ENCODE results near the gene KCNJ9.
A peak's percentile ranks its signal among the peaks of the same experiment; 100 is the strongest.

Gene KCNJ9

GRCh38 chr1:160066829-160067745 is 14.3 kb upstream of the KCNJ9 start:
- DNase-seq, result no peak

- no peak for DNase-seq
Observed at GRCh38 chr1:160068225-160068624, 13.1 kb upstream of the KCNJ9 start.

DNA sequence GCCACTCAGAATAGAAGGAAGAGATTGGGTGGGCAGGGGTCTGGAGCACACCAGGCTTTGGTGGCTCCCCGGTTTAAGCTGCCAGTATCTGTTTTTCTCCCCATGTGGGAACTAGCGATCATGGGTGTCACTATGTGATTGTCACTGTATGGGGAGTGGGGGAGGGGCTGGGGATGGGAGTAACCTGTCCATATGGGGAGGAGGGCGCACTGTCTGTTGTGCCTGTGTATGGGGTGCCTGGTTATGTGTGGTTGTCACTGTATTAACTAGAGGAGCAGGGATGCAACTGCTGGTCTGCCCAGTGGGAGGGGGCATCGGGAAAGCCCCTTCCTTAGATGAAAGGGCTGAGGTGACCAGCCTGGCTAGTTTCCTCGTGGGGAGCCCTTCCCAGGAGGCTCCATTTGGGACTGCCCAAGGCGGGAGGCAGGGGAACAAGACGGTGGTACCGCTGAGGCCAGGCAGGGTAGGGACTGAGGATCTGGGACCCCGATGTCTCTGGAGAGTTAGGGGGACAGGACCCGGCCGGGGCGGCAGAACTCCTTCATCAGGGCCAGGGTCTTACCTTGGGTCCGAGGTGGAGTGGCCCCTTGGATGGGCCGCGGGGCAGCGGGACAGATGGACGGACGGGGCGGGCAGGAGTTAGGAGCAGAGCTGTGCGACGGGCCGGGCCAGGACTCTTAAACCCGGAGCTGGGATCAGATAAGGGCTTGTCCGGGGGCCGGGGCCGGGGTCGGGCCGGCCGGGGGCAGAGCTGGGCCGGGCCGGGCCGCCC is 11.7 kb upstream of the KCNJ9 start, which contains the start of gene KCNJ10:
KCNJ10 (minus strand) TSS at position 701 of the 772 bp plus-strand sequence. CDS start 27,628 bp downstream, outside the sequence.
- DNase-seq, result peak in 1 of 2 experiments; percentile 35

DNA sequence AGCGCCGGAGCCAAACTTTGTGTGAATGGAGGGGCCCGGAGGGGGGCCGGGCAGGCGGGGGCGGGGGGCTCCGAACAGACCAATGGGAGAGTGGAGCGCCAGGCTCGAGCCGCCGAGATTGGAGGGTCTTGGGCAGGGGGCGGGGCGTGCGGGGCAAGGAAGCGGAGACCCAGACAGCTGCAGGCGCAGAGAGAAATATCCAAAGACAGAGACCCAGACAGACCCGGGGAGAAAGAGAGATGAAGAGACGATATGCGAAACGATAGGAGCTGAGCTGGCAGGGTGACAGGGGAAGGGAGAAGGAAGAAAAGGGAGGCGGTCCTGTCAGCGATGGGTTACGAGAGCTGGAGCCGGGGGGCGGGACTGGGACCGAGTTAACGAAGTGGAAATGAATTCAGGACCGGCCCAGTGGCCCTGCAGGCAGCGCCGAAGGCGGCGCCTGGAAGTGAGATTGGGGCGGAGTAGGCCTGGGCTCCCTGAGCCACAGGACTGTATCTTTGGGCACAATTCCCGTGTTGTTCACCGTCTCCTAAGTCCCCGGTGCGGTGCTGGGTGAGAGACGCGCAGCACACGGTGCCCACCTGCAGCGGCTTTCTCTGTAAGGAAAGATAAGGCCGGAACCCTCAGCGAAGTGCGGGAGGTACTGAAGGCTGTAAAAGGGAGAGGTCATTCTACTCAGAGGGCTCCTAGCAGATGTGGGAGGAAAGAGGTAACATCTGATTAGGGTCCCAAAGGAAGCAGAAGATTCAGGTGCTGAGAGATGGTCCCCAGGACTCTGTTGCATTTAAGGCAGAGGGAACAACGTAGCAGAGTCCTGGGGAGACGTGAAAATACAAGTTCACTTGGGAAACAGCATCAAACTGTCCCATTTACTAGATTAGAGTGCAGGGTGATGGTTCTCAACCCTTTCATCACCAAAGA is 10.8 kb upstream of the KCNJ9 start:
- peak; percentile 70 to 79 for DNase-seq

GRCh38 chr1:160071289-160071688 is 10.0 kb upstream of the KCNJ9 start:
- no peak for DNase-seq

DNA sequence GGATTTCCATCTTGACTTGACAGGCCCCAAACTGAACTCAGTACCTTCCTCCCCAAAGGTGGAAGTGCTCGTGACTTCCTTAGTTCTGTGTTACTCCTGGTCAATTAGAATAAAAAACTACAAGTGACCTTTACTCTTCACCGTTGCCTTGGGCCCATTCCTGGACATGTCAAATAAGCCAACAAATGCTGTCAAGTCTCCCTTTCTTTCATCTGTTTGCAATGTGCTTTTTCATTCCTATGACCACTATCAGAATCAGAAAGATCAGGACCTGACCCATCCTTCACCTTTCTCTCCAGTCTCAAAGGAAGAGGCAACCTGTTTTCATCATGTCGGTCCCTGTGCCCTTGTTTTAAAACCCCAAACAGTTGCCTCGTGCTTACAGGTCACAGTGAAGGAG is 6.5 kb upstream of the KCNJ9 start:
- no peak for DNase-seq

DNA sequence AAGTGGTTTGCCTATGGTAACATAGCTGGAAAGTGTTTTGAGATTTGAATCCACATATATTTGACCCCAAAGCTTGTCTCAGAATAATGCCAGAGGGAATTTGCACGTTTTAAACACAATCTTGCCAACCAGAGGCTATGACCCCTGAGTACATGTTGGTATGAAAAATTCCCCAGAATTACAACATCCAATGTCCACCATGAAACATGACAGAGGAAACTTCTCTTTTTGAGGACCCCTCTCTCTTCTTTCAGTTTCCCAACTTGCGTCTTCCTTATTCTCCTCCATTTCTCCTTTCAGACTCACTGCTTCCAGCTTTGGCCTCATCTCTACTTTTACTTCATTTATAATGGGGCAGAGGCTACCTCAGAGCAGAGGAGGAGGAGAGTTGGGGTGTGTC is 5.5 kb upstream of the KCNJ9 start:
- no peak for DNase-seq

DNA sequence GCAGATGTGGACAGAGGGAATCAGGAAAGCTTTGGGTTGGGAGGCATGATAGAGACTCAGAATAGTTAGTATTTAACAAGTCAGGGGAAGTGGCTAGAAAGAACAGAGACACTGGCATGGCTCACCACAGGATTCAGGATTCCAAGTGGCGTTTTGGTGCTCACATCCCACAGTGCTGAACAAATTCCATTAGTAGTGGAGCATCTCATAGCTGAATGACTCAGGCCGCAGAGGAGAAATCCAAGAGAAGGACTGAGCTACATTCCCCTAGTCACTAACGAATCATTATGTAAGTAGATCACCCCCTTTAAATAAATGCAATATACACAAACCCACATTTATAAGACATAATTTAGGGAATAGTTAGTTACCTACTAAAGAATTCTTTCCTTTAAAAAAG is 5.0 kb upstream of the KCNJ9 start:
- DNase-seq, result no peak

GRCh38 chr1:160077486-160077885 is 3.9 kb upstream of the KCNJ9 start:
- no peak for DNase-seq

- DNase-seq, result peak; percentile 78 to 83
Observed at GRCh38 chr1:160078512-160079195, 2.7 kb upstream of the KCNJ9 start.

GRCh38 chr1:160079448-160079847 is 1.9 kb upstream of the KCNJ9 start:
- no peak for DNase-seq

DNA sequence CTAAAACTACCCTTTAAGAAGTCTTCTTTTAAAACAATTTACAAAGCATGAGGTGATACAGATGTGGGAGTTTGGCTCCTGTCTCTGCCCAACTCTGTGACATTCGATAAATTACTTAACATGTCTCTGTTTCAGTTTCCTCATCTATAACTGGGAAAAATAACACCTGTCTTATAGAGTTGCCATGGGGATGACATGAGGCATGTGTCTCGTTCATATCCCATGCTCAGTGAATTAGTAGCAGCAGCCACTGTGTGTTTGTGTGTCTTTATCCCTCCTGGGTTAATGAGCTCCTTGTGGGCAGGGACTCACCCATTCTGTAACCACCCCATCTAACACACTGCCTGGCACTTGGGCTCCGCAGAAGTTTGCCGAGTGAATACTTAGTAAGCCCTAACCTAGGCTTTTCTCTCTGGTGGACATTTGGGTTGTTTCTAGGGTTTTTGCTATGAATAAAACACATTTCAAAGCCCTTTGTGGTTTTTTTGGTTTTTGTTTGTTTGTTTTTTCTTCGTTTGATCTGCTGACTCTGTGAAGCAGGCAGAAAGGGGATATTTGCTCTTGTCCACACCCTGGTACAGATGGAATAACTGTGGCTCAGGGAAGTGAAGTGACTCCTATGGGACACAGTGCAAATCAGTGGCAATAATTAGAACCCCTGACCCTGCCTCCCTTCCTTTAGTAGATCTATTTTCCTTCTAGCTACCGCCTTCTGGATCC is 797 bp upstream of the KCNJ9 start:
- DNase-seq, result no peak

- no peak for DNase-seq
Observed at GRCh38 chr1:160082487-160082886, 1.1 kb downstream of the KCNJ9 start.

DNA sequence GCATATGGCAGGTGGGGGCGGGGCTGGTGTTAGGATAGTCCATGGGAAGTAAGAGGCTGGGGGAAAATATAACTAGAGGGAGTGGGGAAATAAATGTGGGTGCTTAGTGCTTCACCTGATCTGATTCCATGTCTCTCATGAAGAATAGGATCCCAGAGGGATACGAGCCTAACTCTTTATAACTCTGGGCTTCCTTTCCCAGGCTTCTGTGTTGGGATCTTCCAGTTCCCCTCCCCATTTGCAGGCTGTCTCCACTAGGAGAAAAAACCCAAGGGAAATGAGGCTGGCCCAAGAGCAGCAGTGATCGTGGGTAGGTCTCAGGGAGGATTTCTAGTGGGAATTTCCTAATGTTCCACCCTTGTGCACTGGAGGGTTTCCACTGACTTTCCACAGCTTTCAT is 1.6 kb downstream of the KCNJ9 start:
- no peak for DNase-seq

- peak; percentile 82 to 85 for DNase-seq
Observed at GRCh38 chr1:160083968-160084770, 2.8 kb downstream of the KCNJ9 start.

- DNase-seq, result no peak
Observed at GRCh38 chr1:160084771-160085321, 3.5 kb downstream of the KCNJ9 start.

- DNase-seq, result peak; percentile 83 to 88
Observed at GRCh38 chr1:160085686-160086455, 4.5 kb downstream of the KCNJ9 start.

- no peak for DNase-seq
Observed at GRCh38 chr1:160086456-160086892, 5.1 kb downstream of the KCNJ9 start.

GRCh38 chr1:160087118-160087662 is 5.9 kb downstream of the KCNJ9 start:
- DNase-seq, result no peak

All from activated T-cell treated with anti-CD3 and anti-CD28 coated beads, Interleukin-2, amount 50 U/mL, for 48 hours (primary cell).